Measurements from ENCODE around the gene NSD2.

The NSD2 gene

GRCh38 chr4:1850276-1850675 lies 20.9 kb upstream of the NSD2 start:
- Histone ChIP-seq H3K36me3 (ENCODE audit: control insufficient read depth in 2 of 2, insufficient read depth in 1 of 2, low read length in 2 of 2) (peaks cover 11 to 41% of the 10 kb centered on the region in 2 experiments; a peak in 2 of 3 replicates), H3K4me3 (ENCODE audit: low read depth, low read length) (no peak overlapping the region), H3K4me1 (ENCODE audit: control insufficient read depth, insufficient read depth, low read length) (peaks cover 3% of the 10 kb centered on the region; the same call in 1 of the 2 replicates), H3K9me3 (ENCODE audit: control insufficient read depth, insufficient read depth, low read depth, low read length) (no peaks in the 10 kb centered on the region), H3K27ac (ENCODE audit: extremely low read depth, low read depth, low read length) (no peak overlapping the region)
- TF ChIP-seq ZXDB (tag by site-specific recombination; IDR thresholded peaks at IDR 0.05) (no peak), ZNF335 (tag by site-specific recombination; conservative IDR thresholded peaks at IDR 0.05) (no peak)
- POLR2A ChIA-PET: interaction anchor here (0.6 kb wide), 2 partner anchors 358 to 1516 kb away, joined by 3 to 7 read pairs; no protein-coding TSS in a partner anchor
- CTCF ChIA-PET: no interaction called here

- ChIA-PET POLR2A (no interaction called here), CTCF (no interaction called here)
- Histone ChIP-seq H3K9me3 (ENCODE audit: control insufficient read depth, insufficient read depth, low read depth, low read length) (no peaks in the 10 kb centered on the region), H3K4me3 (ENCODE audit: low read depth, low read length) (no peak overlapping the region), H3K4me1 (ENCODE audit: control insufficient read depth, insufficient read depth, low read length) (peaks cover 3% of the 10 kb centered on the region; the same call in 1 of the 2 replicates), H3K36me3 (ENCODE audit: control insufficient read depth in 2 of 2, insufficient read depth in 1 of 2, low read length in 2 of 2) (peaks cover 2 to 37% of the 10 kb centered on the region in 2 experiments; a peak in 2 of 3 replicates), H3K27ac (ENCODE audit: extremely low read depth, low read depth, low read length) (no peak overlapping the region)
- no peak for TF ChIP-seq ZBTB8A (tag by site-specific recombination; IDR thresholded peaks at IDR 0.05)
- TF ChIP-seq, protein P1, sequence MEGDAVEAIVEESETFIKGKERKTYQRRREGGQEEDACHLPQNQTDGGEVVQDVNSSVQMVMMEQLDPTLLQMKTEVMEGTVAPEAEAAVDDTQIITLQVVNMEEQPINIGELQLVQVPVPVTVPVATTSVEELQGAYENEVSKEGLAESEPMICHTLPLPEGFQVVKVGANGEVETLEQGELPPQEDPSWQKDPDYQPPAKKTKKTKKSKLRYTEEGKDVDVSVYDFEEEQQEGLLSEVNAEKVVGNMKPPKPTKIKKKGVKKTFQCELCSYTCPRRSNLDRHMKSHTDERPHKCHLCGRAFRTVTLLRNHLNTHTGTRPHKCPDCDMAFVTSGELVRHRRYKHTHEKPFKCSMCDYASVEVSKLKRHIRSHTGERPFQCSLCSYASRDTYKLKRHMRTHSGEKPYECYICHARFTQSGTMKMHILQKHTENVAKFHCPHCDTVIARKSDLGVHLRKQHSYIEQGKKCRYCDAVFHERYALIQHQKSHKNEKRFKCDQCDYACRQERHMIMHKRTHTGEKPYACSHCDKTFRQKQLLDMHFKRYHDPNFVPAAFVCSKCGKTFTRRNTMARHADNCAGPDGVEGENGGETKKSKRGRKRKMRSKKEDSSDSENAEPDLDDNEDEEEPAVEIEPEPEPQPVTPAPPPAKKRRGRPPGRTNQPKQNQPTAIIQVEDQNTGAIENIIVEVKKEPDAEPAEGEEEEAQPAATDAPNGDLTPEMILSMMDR (tag by site-specific recombination; IDR thresholded peaks at IDR 0.05): 0 out of 2 replicates have a peak, but pooled peaks have one; percentile 7
- no peak for TF ChIP-seq ZNF473 (tag by site-specific recombination; IDR thresholded peaks at IDR 0.05)
- TF ChIP-seq ZNF548 (tag by site-specific recombination; IDR thresholded peaks at IDR 0.05): no peak
- no peak for TF ChIP-seq ZNF211 (tag by site-specific recombination; IDR thresholded peaks at IDR 0.05; ENCODE audit: low read depth)
- no peak for TF ChIP-seq KLF7 (tag by site-specific recombination; IDR thresholded peaks at IDR 0.05; ENCODE audit: borderline replicate concordance)
- TF ChIP-seq ZIC2 (tag by site-specific recombination; IDR thresholded peaks at IDR 0.05): peak; percentile 88
Observed at GRCh38 chr4:1851160-1851559, 20.0 kb upstream of the NSD2 start.

- Histone ChIP-seq H3K9me3 (ENCODE audit: control insufficient read depth, insufficient read depth, low read depth, low read length) (no peaks in the 10 kb centered on the region), H3K4me3 (ENCODE audit: low read depth, low read length) (no peak overlapping the region), H3K27ac (ENCODE audit: extremely low read depth, low read depth, low read length) (no peak overlapping the region), H3K36me3 (ENCODE audit: control insufficient read depth in 2 of 2, insufficient read depth in 1 of 2, low read length in 2 of 2) (peaks cover 0 to 31% of the 10 kb centered on the region in 2 experiments; a peak in 1 of 3 replicates), H3K4me1 (ENCODE audit: control insufficient read depth, insufficient read depth, low read length) (peaks cover 3% of the 10 kb centered on the region; the same call in 1 of the 2 replicates)
- CTCF ChIA-PET: no interaction called here
- TF ChIP-seq, protein P2, sequence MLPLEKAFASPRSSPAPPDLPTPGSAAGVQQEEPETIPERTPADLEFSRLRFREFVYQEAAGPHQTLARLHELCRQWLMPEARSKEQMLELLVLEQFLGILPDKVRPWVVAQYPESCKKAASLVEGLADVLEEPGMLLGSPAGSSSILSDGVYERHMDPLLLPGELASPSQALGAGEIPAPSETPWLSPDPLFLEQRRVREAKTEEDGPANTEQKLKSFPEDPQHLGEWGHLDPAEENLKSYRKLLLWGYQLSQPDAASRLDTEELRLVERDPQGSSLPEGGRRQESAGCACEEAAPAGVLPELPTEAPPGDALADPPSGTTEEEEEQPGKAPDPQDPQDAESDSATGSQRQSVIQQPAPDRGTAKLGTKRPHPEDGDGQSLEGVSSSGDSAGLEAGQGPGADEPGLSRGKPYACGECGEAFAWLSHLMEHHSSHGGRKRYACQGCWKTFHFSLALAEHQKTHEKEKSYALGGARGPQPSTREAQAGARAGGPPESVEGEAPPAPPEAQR (tag by site-specific recombination; IDR thresholded peaks at IDR 0.05): no peak
- TF ChIP-seq IKZF3 (tag by site-specific recombination; IDR thresholded peaks at IDR 0.05) (no peak), ZNF23 (tag by site-specific recombination; IDR thresholded peaks at IDR 0.05; ENCODE audit: borderline replicate concordance) (no peak), PRDM10 (tag by site-specific recombination; IDR thresholded peaks at IDR 0.05) (peak; percentile 57; the same call in 1 of the 2 replicates)
- POLR2A ChIA-PET: no interaction called here
Observed at GRCh38 chr4:1851575-1852410, 19.4 kb upstream of the NSD2 start.
